Measurements from ENCODE around the gene ATP6V1C2.
A peak's percentile ranks its signal among the peaks of the same experiment; 100 is the strongest.
"Not testable (repeated sequence)": the region's sequence is repeated elsewhere in the genome, so short reads cannot be mapped to it uniquely, and the experiment has no call there.

The ATP6V1C2 gene

GRCh38 chr2:10814571-10815331, 93.3 kb downstream of the ATP6V1C2 start:
- no peak for DNase-seq

GRCh38 chr2:10817413-10817812, 96.0 kb downstream of the ATP6V1C2 start:
- DNase-seq: no peak

- DNase-seq: not testable (repeated sequence)
Observed at GRCh38 chr2:10818305-10818704, 96.9 kb downstream of the ATP6V1C2 start.

GRCh38 chr2:10818984-10819383, 97.6 kb downstream of the ATP6V1C2 start:
- no peak for DNase-seq

- no peak for DNase-seq
Observed at GRCh38 chr2:10819714-10820314, 98.4 kb downstream of the ATP6V1C2 start.

GRCh38 chr2:10820562-10820961, 99.1 kb downstream of the ATP6V1C2 start:
- DNase-seq: no peak

GRCh38 chr2:10820978-10821695, 99.7 kb downstream of the ATP6V1C2 start:
- no peak for DNase-seq

- no peak for DNase-seq
Observed at GRCh38 chr2:10824191-10824590, 102.8 kb downstream of the ATP6V1C2 start.

- no peak for DNase-seq
Observed at GRCh38 chr2:10826026-10826425, 104.6 kb downstream of the ATP6V1C2 start.

- DNase-seq: no peak
Observed at GRCh38 chr2:10826625-10827024, 105.2 kb downstream of the ATP6V1C2 start.

- no peak for DNase-seq
Observed at GRCh38 chr2:10828346-10828745, 106.9 kb downstream of the ATP6V1C2 start.

- no peak for DNase-seq
Observed at GRCh38 chr2:10829299-10829698, 107.9 kb downstream of the ATP6V1C2 start.

GRCh38 chr2:10830203-10830602, 108.8 kb downstream of the ATP6V1C2 start:
- DNase-seq: no peak

- DNase-seq: no peak
Observed at GRCh38 chr2:10830641-10831399, 109.4 kb downstream of the ATP6V1C2 start.

- DNase-seq: no peak
Observed at GRCh38 chr2:10831400-10831985, 110.1 kb downstream of the ATP6V1C2 start.

- peak; percentile 68 for DNase-seq
Observed at GRCh38 chr2:10832203-10832936, 110.9 kb downstream of the ATP6V1C2 start.

- DNase-seq: no peak
Observed at GRCh38 chr2:10833021-10833420, 111.6 kb downstream of the ATP6V1C2 start.

- no peak for DNase-seq
Observed at GRCh38 chr2:10834068-10834655, 112.7 kb downstream of the ATP6V1C2 start.

Measured in fibroblast of skin of abdomen (primary cell).